Right atrium auricular region (tissue), 2 donors: ENCODE measurements around the gene CBARP. TPM values are rescaled to one million over a fixed set of nuclear protein-coding genes. Genes with fewer than 3 reads are reported as not detected.

Experiments
- DNase-seq: peaks from one replicate; pipeline ENCODE4 v3.0.0-alpha.2; 2019; ENCODE audit warnings: low spot score
- H3K27ac ChIP-seq, 2 donors: fragments of 200-600 bp; sonication (generic); 1 replicate in 1 of 2; 2 replicates in 1 of 2; pipeline ENCODE4 v1.5.1; 2016 to 2019
- H3K27me3 ChIP-seq, 2 donors: fragments of 200-600 bp; sonication (generic); one replicate each; pipeline versions ENCODE4 v1.5.1 to v1.6.0; 2017 to 2019
- H3K36me3 ChIP-seq: fragments of 200-600 bp; sonication (generic); one replicate; pipeline ENCODE4 v1.5.1; 2016
- H3K4me1 ChIP-seq, 2 donors: fragments of 200-600 bp; sonication (generic); one replicate each; pipeline versions ENCODE4 v1.5.1 to v1.6.0; 2017 to 2019
- H3K4me3 ChIP-seq, 2 donors: fragments of 200-600 bp; sonication (generic); 1 replicate in 1 of 2; 2 replicates in 1 of 2; pipeline ENCODE4 v1.5.1; 2017 to 2019; ENCODE audit warnings: mild to moderate bottlenecking in 1 of 2, moderate library complexity in 1 of 2
- H3K9me3 ChIP-seq, 2 donors: fragments of 200-600 bp; sonication (generic); one replicate each; pipeline ENCODE4 v1.5.1; 2019
- total RNA-seq, 2 donors: library from RNA; depleted of rRNA; stranded (reverse); fragments of >200 nt; gene quantifications; one replicate each; pipeline ENCODE4 v1.1.0, GENCODE V29; 2016
- TF ChIP-seq, protein P1 (sequence below), 2 donors: fragments of 200-600 bp; sonication (generic); IDR thresholded peaks; one replicate each; pipeline ENCODE4 v1.5.1; 2019; ENCODE audit warnings: antibody characterized with exemption in 2 of 2

CBARP gene
- total RNA-seq, 2 donors from 2014 or later, result 2.4 to 2.6 TPM

DNA sequence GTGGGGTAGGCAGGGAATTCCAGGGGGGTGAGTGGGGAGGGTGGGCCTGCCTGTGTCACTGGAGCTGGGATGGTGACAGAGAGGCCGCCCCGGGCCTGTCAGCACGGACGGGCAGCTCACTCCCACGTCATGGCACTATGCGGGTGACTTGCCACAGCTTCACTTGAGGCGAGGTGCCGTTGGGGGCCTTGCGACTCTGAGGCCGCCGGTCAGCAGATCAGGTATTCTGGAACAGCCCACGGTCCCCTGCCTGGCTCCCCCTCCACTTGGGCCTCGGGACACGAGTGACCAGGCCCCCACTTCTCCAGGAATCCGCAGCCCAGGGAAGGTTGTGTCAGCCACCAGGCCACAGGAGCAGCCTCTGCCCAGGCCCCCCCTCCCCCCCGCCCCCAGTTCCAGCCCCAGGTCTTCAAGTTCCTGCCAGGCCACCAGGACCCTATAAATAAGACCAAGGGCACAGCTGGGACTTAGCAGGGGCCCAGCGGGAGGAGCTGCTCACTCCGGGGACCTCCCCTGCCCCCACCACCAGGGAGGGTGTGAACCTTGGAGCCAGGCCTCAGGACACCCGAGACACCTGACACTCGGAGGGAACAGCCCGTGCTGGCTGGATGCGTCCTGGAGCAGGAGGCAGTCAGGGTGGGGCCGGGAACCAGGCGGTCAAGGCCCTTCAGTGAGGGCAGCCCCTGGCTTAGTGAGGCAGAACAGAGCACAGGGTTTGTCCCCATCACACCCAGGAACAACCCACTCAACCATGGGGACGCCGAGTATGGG lies 7.9 kb upstream of the CBARP start:
- TF ChIP-seq, protein P1, sequence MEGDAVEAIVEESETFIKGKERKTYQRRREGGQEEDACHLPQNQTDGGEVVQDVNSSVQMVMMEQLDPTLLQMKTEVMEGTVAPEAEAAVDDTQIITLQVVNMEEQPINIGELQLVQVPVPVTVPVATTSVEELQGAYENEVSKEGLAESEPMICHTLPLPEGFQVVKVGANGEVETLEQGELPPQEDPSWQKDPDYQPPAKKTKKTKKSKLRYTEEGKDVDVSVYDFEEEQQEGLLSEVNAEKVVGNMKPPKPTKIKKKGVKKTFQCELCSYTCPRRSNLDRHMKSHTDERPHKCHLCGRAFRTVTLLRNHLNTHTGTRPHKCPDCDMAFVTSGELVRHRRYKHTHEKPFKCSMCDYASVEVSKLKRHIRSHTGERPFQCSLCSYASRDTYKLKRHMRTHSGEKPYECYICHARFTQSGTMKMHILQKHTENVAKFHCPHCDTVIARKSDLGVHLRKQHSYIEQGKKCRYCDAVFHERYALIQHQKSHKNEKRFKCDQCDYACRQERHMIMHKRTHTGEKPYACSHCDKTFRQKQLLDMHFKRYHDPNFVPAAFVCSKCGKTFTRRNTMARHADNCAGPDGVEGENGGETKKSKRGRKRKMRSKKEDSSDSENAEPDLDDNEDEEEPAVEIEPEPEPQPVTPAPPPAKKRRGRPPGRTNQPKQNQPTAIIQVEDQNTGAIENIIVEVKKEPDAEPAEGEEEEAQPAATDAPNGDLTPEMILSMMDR (IDR thresholded peaks at IDR 0.05), result no peak
- peak overlapping the region; percentile 20 to 85 for H3K4me3 ChIP-seq
- no peaks in the 10 kb centered on the region for H3K9me3 ChIP-seq
- DNase-seq, result peak; percentile 90
- peaks cover 0 to 72% of the 10 kb centered on the region in 2 donors for H3K4me1 ChIP-seq
- peaks cover 8% of the 10 kb centered on the region for H3K36me3 ChIP-seq
- peak overlapping the region; percentile 99 for H3K27ac ChIP-seq
- H3K27me3 ChIP-seq, result no peaks in the 10 kb centered on the region

DNA sequence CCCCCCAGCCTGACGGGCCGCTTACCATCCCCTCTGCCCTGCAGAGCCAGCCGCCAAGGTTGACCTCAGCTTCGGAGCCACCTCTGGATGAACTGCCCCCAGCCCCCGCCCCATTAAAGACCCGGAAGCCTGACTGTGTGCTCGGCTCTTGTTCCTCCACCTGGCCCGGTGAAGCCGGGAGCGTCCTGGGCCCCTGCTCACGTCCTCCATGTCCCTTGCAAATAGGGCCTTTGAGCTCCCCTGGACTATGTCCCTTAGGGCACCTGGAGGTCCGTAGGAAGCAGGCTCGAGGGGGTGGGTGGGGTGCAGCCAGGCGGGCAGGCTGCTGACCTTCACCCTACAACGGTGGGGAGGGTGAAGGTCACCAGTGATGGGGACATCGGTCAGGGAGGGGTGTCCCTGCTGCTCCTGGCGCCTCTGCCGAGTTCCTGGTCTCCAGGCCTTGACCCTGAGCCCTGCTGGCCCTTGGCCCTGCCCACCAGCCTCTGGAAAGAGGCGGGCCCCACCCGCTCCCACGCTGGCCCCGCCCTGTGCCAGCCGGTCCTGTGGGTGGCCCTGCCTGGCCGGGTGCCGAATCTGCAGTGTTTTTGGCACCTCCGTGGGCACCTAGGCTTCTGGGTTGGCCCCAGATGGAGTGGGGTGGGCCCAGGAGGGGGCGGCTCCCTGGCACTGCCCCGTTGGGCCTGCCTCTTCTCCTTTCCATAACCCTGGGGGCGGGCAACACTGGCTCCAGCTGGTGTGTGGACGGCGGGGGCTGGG lies 7.1 kb upstream of the CBARP start:
- DNase-seq, result no peak
- peak overlapping the region; percentile 30 to 85 for H3K4me3 ChIP-seq
- TF ChIP-seq, protein P1 (IDR thresholded peaks at IDR 0.05), result no peak
- H3K36me3 ChIP-seq, result peaks cover 5% of the 10 kb centered on the region
- peaks cover 0 to 78% of the 10 kb centered on the region in 2 donors for H3K4me1 ChIP-seq
- H3K27ac ChIP-seq, result peak overlapping the region; percentile 99
- H3K27me3 ChIP-seq, result no peaks in the 10 kb centered on the region
- no peaks in the 10 kb centered on the region for H3K9me3 ChIP-seq

DNA sequence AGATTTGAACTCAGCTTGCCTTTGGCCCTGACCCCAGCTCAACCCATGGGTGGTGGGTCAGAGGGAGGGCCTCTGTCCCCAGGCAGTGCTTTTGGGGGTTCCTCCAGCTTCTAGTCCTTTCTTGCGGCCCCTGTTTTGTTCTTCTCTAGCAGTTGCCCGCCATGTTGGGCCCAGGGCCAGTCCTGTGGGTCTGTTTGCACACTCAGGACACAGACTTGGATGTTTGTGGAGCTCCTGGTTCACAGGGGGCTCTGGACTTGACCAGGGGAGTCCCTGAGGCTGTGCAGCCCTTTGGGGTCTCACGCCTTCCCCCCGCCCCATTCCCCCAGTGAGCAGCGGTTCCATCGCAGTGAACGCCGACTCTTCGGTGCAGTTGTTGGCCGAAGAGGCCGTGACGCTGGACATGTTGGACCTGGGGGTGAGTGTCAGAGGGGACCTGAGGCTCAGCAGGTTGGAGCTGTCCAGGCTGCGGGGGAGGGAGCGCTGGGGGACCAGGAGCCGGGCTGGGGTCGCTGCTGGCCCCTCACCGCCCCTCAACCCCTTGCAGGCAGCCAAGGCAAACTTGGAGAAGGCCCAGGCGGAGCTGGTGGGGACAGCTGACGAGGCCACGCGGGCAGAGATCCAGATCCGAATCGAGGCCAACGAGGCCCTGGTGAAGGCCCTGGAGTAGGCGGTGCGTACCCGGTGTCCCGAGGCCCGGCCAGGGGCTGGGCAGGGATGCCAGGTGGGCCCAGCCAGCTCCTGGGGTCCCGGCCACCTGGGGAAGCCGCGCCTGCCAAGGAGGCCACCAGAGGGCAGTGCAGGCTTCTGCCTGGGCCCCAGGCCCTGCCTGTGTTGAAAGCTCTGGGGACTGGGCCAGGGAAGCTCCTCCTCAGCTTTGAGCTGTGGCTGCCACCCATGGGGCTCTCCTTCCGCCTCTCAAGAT lies 6.2 kb upstream of the CBARP start:
- TF ChIP-seq, protein P1 (IDR thresholded peaks at IDR 0.05), result peak; percentile 88 to 97
- peaks cover 3% of the 10 kb centered on the region for H3K36me3 ChIP-seq
- peak overlapping the region; percentile 85 to 89 for H3K4me3 ChIP-seq
- DNase-seq, result peak; percentile 89
- H3K27ac ChIP-seq, result peak overlapping the region; percentile 99
- H3K4me1 ChIP-seq, result peaks cover 0 to 80% of the 10 kb centered on the region in 2 donors
- no peaks in the 10 kb centered on the region for H3K27me3 ChIP-seq
- H3K9me3 ChIP-seq, result no peaks in the 10 kb centered on the region

GRCh38 chr19:1241417-1242095 lies 3.8 kb upstream of the CBARP start, which contains the start of gene ATP5F1D:
Gene ATP5F1D (plus strand): TSS chr19:1241751. CDS start chr19:1241851, 100 bp downstream.
- peak within 1 kb of the TSS; percentile 85 to 89 for H3K4me3 ChIP-seq
- DNase-seq, result peak; percentile 92
- H3K36me3 ChIP-seq, result peaks cover 3% of the 10 kb centered on the region
- no peaks in the 10 kb centered on the region for H3K9me3 ChIP-seq
- no peaks in the 10 kb centered on the region for H3K27me3 ChIP-seq
- H3K27ac ChIP-seq, result peak within 1 kb of the TSS; percentile 99
- H3K4me1 ChIP-seq, result peaks cover 0 to 77% of the 10 kb centered on the region in 2 donors
- TF ChIP-seq, protein P1 (IDR thresholded peaks at IDR 0.05), result no peak

GRCh38 chr19:1240925-1241324 lies 3.1 kb upstream of the CBARP start:
- H3K9me3 ChIP-seq, result no peaks in the 10 kb centered on the region
- H3K27me3 ChIP-seq, result no peaks in the 10 kb centered on the region
- TF ChIP-seq, protein P1 (IDR thresholded peaks at IDR 0.05), result no peak
- peak overlapping the region in 1 of 2 donors; percentile 85 for H3K4me3 ChIP-seq
- DNase-seq, result no peak
- peak overlapping the region; percentile 99 for H3K27ac ChIP-seq
- peaks cover 0 to 71% of the 10 kb centered on the region in 2 donors for H3K4me1 ChIP-seq
- peaks cover 3% of the 10 kb centered on the region for H3K36me3 ChIP-seq
